MCF 10A (cell line): ENCODE results near the gene MGA. TPM values are rescaled to one million over a fixed set of nuclear protein-coding genes. Genes with fewer than 3 reads are reported as not detected.

Experiments
- BruUV-seq: library from RNA; stranded (reverse); fragments of 400-500 nt; replicated peaks from 2 replicates; lab custom pipeline; 2021; lab: Mats Ljungman, UMichigan
- CTCF ChIA-PET: fragments of 300-600 bp; sonication (Branson Sonifier 250); formaldehyde crosslinking; extraction: SDS; loops from one replicate; lab custom pipeline; 2021; ENCODE audit warnings: antibody characterized with exemption, inconsistent platforms; lab: Yijun Ruan, JAX
- POLR2A ChIA-PET: fragments of 300-600, 350-650 bp; sonication (Branson Sonifier 250); formaldehyde crosslinking; extraction: SDS; loops from one replicate; lab custom pipeline; 2020; ENCODE audit warnings: antibody characterized with exemption, inconsistent platforms; lab: Yijun Ruan, JAX
- DNase-seq: peaks from one replicate; pipeline ENCODE4 v3.0.0-alpha.2; 2018; ENCODE audit not compliant: unreplicated experiment
- H3K27ac Mint-ChIP-seq: one replicate; pipeline ENCODE4 v1.8.0; 2022; ENCODE audit warnings: mild to moderate bottlenecking, low read depth, mixed read lengths; ENCODE audit not compliant: unreplicated experiment
- H3K27me3 Mint-ChIP-seq: one replicate; pipeline ENCODE4 v1.8.0; 2022; ENCODE audit warnings: mixed read lengths; ENCODE audit not compliant: insufficient read depth, unreplicated experiment
- H3K36me3 Mint-ChIP-seq: one replicate; pipeline ENCODE4 v1.8.0; 2022; ENCODE audit warnings: mild to moderate bottlenecking, moderate library complexity, mixed read lengths; ENCODE audit not compliant: insufficient read depth, unreplicated experiment
- H3K4me1 Mint-ChIP-seq: one replicate; pipeline ENCODE4 v1.8.0; 2022; ENCODE audit warnings: mixed read lengths; ENCODE audit not compliant: insufficient read depth, unreplicated experiment
- H3K4me3 Mint-ChIP-seq: one replicate; pipeline ENCODE4 v1.8.0; 2022; ENCODE audit warnings: mild to moderate bottlenecking, moderate library complexity, mixed read lengths; ENCODE audit not compliant: unreplicated experiment
- H3K9me3 Mint-ChIP-seq: one replicate; pipeline ENCODE4 v1.8.0; 2022; ENCODE audit warnings: mixed read lengths; ENCODE audit not compliant: unreplicated experiment
- CTCF ChIP-seq: fragments of 200-600 bp; IDR thresholded peaks from one replicate; pipeline ENCODE4 v1.8.0; 2022; ENCODE audit warnings: antibody characterized with exemption, mild to moderate bottlenecking; ENCODE audit not compliant: unreplicated experiment
- intact Hi-C: fragments of 100-400 bp; cut with micrococcal nuclease; formaldehyde crosslinking; loops from 2 replicates; pipeline ENCODE4 v1.14.1; 2022
- total RNA-seq: library from RNA; stranded (reverse); gene quantifications from 2 replicates; pipeline ENCODE4 v1.2.3, GENCODE V29; 2022

MGA gene
- total RNA-seq, 1 experiment from 2014 or later: 17.5 TPM

DNA sequence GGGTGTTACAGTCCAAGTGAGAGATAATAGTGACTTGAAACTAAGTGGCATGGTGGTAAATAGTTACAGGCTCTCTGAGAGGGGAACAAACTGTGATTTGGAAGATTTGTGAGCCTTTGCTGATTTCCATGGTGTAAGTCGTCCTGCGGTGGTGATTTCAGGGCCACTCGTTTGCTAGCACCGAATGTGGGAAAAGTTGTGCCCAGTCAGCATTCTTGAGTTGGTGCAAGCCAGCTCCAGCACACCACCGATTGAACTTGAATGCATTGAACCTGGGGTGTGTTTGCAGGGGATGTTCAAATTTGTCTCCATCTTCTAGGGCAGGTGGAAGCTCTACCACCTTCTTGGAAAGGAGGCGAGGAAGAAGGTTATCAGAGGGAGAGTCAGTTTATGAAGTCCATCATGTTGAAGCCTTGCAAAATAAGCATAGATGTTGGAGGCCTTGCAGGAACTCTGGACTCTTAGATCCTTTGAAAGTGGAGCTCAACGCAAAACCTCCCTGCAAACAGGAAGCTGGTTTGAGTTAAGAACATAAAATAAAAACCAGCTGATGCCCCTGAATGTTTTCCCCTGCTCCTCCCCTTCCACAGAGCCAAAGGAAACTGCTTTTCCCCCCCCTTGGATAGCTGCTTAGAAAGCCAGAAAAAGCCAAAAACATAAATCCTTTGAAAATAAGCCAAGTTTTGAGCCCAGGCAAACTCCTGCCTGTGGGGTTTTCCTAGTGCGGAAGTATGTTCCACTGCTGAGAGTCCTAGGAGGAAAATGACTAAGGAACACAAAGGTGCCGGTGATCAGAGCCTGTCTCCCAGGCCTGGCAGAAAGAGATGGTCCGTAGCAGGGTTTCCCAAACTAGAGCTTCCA lies 136.0 kb downstream of the MGA start:
- H3K9me3 Mint-ChIP-seq: no peaks in the 10 kb centered on the region
- H3K4me1 Mint-ChIP-seq: peaks cover 42% of the 10 kb centered on the region
- ChIA-PET CTCF (interaction anchor here (1.0 to 2.4 kb wide), 3 partner anchors 10 to 22 kb away, joined by 3 to 17 read pairs (median 6); partner anchors contain the start of gene MAPKBP1), POLR2A (interaction anchor here (1.7 to 12.5 kb wide), 5 partner anchors 9 to 19 kb away, joined by 7 to 193 read pairs (median 17); partner anchors contain the start of gene MAPKBP1)
- H3K27ac Mint-ChIP-seq: peak overlapping the region; percentile 87
- no peaks in the 10 kb centered on the region for H3K27me3 Mint-ChIP-seq
- H3K4me3 Mint-ChIP-seq: peak overlapping the region; percentile 1
- BruUV-seq: no TSS peak
- peak; percentile 48 for DNase-seq
- H3K36me3 Mint-ChIP-seq: peaks cover 18% of the 10 kb centered on the region
- TF ChIP-seq CTCF: no peak
- intact Hi-C loops: no loop called here

DNA sequence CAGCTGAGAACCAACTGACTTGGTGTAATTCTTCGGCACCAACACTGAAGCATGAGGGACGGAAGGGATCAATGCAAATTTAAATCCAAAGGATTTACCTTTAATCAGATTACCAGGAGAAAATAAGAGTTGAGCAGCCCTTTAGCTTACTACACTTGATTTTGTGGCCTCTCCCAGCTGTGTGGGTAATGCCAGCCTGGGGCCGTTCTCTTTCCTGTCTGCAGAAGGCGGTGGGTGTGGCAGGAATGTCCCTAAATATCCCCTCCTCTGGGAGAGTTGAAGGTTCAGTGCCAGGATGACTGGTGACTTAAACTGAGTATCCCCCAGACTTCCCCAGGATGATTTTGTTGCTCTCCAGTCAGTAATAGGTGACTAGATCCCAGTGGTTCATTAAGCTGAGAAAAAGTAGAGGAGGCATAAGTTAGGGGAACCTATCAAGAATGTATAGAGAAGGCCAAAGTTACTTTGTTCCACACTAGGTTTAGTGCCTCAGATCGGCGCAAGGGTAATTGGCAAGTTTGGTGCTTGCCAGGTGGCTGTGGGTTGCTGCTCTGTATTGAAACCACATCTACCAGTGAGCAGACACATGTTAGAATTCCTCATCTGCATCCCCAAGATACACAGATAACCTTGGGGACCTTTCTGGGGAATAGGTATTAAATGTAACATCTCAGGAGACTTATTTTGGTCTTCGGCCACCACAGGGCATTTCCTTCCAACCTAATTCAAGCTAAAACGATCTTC lies 137.2 kb downstream of the MGA start:
- DNase-seq: no peak
- H3K27me3 Mint-ChIP-seq: no peaks in the 10 kb centered on the region
- H3K36me3 Mint-ChIP-seq: peaks cover 19% of the 10 kb centered on the region
- H3K4me1 Mint-ChIP-seq: peaks cover 38% of the 10 kb centered on the region
- CTCF ChIA-PET: interaction anchor here (0.6 to 2.4 kb wide), 6 partner anchors 9 to 464 kb away, joined by 3 to 17 read pairs (median 5); partner anchors contain the start of gene MAPKBP1
- intact Hi-C loops: no loop called here
- H3K4me3 Mint-ChIP-seq: peak overlapping the region; percentile 1
- H3K9me3 Mint-ChIP-seq: no peaks in the 10 kb centered on the region
- no TSS peak for BruUV-seq
- TF ChIP-seq CTCF: no peak
- H3K27ac Mint-ChIP-seq: peak overlapping the region; percentile 87
- POLR2A ChIA-PET: interaction anchor here (0.6 to 12.5 kb wide), 5 partner anchors 8 to 20 kb away, joined by 3 to 193 read pairs (median 8); partner anchors contain the start of gene MAPKBP1

GRCh38 chr15:41798607-41799487 lies 138.6 kb downstream of the MGA start:
- TF ChIP-seq CTCF: no peak
- no TSS peak for BruUV-seq
- CTCF ChIA-PET: no interaction called here
- Mint-ChIP-seq H3K4me3 (no peak overlapping the region), H3K27ac (no peak overlapping the region), H3K36me3 (peaks cover 19% of the 10 kb centered on the region), H3K4me1 (peaks cover 34% of the 10 kb centered on the region), H3K27me3 (no peaks in the 10 kb centered on the region), H3K9me3 (no peaks in the 10 kb centered on the region)
- DNase-seq: no peak
- POLR2A ChIA-PET: interaction anchor here (12.5 to 15.9 kb wide), 2 partner anchors 21 to 23 kb away, joined by 193 to 486 read pairs; partner anchors contain the start of gene MAPKBP1
- intact Hi-C loops: no loop called here
